ENCODE results near the gene ERCC2.

DNA sequence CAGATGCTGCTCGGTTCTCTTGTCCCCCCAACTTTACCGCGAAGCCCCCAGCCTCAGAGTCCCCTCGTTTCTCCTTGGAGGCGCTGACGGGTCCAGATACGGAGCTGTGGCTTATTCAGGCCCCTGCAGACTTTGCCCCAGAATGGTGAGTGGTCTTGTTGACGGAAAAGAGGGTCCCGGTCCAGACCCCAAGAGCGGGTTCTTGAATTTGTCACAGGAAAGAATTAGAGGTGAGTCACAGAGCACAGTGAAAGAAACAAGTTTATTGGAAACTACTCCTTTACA is 36.7 kb upstream of the ERCC2 start:
- TF ChIP-seq POLR2AphosphoS5 (IDR thresholded peaks at IDR 0.05; ENCODE audit: low read depth, low read length) (no peak), POLR2A (IDR thresholded peaks at IDR 0.05; ENCODE audit: low read depth, low read length) (no peak)

Measured in GM12891 (cell line).